Adipocyte (in vitro differentiated cells): ENCODE results near the gene MACO1.
"Not testable (repeated sequence)": the region's sequence is repeated elsewhere in the genome, so short reads cannot be mapped to it uniquely, and the experiment has no call there.

Experiments
- DNase-seq: peaks from one replicate; pipeline ENCODE4 v3.0.0-alpha.2; 2015; ENCODE audit warnings: low read depth
- H3K27me3 ChIP-seq: replicated peaks from 2 replicates; pipeline ENCODE4 v1.7.0; 2013; ENCODE audit warnings: mild to moderate bottlenecking, low read length, moderate library complexity; ENCODE audit not compliant: control insufficient read depth, insufficient read depth
- H3K36me3 ChIP-seq: 2 replicates; pipeline ENCODE4 v1.7.0; 2013; ENCODE audit warnings: low read length, mild to moderate bottlenecking, moderate library complexity; ENCODE audit not compliant: control insufficient read depth, insufficient read depth, severe bottlenecking
- H3K4me1 ChIP-seq: 2 replicates; pipeline ENCODE4 v1.7.0; 2013; ENCODE audit warnings: mild to moderate bottlenecking, low read length, moderate library complexity; ENCODE audit not compliant: control insufficient read depth, insufficient read depth
- H3K4me3 ChIP-seq: 2 replicates; pipeline ENCODE4 v1.7.0; 2013; ENCODE audit warnings: mild to moderate bottlenecking, low read length, moderate library complexity
- H3K9ac ChIP-seq: 2 replicates; pipeline ENCODE4 v1.7.0; 2013; ENCODE audit warnings: mild to moderate bottlenecking, low read length, moderate library complexity
- H3K9me3 ChIP-seq: 2 replicates; pipeline ENCODE4 v1.7.0; 2013; ENCODE audit warnings: mild to moderate bottlenecking, low read length, moderate library complexity; ENCODE audit not compliant: control insufficient read depth

MACO1 gene

DNA sequence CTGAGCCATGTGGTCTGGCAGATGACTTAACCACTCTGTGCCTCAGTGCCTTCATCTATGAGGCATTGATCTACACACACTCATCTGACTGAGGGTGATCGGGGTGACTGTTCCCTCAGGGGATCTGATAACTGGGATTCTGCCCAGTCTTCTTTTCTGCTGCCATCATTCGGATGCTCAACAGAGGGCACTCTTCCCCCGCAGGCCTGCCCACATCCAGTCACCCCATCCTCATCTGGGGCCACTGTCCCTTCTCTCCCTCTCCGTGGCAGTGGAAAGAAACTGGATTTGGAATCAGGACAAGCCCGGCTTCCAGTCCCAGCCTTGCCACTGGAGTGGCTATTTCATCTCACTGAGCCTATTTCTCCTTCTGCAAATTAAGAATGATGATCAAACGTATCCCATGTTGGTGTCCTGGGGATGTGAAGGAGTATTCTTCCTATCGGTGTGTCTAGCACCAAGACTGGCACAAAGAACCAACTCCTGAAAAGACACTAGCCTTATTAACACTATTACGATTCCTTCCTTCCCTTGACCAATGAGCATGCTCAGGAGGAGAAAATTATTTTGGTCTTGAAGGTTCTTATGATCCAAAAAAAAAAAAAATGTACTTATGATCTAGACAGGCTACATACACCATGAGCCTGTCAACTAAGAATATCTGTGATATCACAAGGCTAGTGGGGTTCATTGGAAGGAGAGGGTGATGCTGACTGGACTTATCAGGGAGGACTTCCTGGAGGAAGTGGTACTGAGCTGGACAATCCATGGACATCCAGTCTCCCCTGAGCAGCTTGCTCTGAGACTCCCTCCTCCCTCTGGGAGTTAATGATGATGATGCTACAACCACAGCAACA, 27.5 kb upstream of the MACO1 start:
- H3K9me3 ChIP-seq, H3K27me3 ChIP-seq, H3K9ac ChIP-seq, DNase-seq, H3K4me1 ChIP-seq, H3K4me3 ChIP-seq, H3K36me3 ChIP-seq: not testable (repeated sequence)

DNA sequence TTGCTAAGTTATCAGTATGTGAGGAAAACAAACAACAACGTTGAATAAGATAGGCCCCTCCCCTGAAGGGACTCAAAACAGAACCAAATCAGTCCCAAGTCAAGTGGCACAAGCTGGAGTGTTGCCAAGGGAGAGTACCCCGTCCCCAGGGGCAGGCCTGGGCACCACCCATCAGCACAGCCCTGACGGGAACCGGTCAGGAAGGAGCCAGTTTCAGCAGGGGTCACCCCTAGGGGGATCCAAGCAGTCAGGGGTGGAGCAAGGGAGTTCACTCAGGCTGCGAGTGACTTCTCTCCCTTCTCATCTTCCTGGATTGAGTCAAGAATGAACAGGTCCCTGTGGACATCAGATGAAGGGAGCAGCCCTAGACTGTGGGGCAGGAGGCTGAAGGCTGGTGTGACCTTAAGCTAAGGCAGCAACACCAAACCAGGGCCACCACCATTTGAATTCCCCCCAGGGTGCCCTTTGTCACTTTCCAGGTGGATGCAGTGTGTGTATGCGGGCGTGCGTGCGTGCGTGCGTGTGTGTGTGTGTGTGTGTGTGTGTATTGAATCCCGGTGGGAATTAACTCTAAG, 24.9 kb upstream of the MACO1 start:
- H3K9ac ChIP-seq, H3K9me3 ChIP-seq, H3K36me3 ChIP-seq, H3K4me1 ChIP-seq, H3K27me3 ChIP-seq, H3K4me3 ChIP-seq, DNase-seq: not testable (repeated sequence)

DNA sequence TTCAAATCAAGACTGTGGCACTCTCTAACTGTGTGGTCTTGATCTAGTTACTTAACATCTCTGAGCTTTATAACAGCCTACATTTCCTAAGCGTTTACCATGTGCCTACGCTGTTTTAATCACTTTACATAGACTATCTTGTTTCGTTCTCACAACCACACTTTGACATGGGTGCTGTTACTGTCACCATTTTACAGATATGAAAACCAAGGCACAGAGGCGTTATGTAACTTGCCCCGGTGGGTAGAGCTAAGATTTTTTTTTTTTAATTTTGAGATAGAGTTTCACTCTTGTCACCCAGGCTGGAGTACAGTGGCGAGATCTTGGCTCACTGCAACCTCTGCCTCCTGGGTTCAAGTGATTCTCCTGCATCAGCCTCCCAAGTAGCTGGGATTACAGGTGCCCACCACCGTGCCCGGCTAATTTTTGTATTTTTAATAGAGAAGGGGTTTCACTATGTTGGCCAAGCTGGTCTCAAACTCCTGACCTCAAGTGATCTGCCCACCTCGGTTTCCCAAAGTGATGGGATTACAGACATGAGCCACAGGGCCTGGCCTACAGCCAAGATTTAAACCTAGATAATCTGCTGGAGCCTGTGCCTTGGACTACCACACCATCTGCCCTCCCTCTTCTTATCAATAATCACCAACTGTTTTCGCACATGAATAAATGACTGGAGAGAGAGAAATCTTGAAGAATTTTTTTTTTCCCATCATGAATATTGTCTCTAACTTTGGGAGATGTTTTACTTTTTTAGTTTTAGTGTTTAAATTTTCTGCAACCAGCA, 20.9 kb upstream of the MACO1 start:
- H3K36me3 ChIP-seq, DNase-seq, H3K4me3 ChIP-seq: not testable (repeated sequence)

DNA sequence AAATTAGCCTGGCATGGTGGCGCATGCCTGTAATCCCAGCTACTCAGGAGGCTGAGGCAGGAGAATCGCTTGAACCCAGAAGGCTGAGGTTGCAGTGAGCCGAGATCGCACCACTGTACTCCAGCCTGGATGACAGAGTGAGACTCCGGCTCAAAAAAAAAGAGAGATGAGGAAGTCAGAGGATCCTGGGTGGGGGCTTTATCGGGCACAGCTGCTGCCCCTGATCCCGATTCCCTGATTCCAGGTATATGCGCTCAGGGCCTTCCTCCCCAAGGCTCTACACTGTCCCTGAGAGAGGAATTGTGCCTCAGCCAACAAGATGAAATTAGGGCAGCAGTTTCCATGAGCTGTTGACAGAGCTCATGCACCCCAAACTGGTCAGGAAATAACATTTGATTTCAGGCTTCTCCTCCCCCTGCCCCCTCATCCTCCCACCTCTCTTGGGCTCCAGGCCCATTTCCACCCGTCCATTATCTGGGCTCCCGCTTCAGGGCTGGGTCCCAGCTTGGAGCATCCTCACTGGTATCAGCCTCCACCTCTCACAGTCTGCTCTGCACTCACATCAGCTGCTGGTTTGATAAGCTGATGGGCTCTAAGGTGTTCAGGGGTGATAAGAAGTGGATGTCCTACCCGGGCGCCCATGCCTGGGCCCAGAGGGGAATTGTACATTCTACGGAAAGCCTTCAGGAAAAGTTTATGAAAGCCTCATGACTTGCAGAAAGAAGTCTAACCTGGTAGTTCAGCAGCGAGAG, 17.6 kb upstream of the MACO1 start:
- DNase-seq, H3K27me3 ChIP-seq, H3K36me3 ChIP-seq, H3K9ac ChIP-seq, H3K4me3 ChIP-seq, H3K4me1 ChIP-seq, H3K9me3 ChIP-seq: not testable (repeated sequence)

More for the DNA sequence above, 20.9 kb upstream of the MACO1 start:
- not testable (repeated sequence) for H3K27me3 ChIP-seq, H3K4me1 ChIP-seq, H3K9ac ChIP-seq, H3K9me3 ChIP-seq

DNA sequence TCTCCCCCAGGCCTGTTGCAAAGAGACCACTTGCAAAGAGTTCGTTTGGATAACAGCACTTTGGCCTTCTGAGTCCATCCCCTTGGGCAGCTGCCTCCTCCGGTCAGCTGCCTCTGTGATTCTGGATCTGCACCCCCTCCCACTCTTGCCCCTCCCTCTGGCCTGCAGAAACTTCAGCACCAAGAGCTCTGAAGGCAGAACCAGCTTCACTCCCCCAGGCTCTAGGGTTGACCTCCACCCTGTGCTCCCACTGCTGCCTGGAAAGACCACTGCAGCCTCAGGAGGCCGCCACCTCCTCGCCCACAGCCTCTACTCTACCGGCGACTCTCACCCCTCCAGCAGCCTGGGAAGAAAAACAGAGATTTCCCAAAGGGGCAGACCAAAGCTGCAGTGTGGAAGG, 16.5 kb upstream of the MACO1 start:
- H3K4me3 ChIP-seq, H3K36me3 ChIP-seq, H3K4me1 ChIP-seq, DNase-seq, H3K27me3 ChIP-seq, H3K9me3 ChIP-seq, H3K9ac ChIP-seq: not testable (repeated sequence)

DNA sequence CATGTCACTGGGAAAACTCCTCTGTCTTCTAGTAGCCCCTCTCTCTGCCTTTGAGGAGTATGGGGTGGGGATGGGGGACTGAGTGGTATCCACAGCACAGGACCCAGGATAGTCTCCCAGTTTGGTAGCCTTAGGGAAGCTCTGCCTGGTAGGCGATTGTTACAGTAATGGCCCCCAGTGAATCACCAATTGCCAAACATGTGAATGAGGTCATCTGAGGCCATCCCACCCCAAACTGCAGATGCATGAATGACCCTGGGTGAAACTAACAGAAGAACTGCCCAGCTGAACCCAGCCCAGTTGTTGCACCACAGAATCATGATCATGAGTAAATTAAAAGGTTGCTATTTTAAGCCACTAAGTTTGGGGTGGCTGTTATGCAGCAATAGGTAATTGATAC, 16.1 kb upstream of the MACO1 start:
- H3K4me3 ChIP-seq, H3K4me1 ChIP-seq, DNase-seq, H3K9me3 ChIP-seq, H3K9ac ChIP-seq, H3K36me3 ChIP-seq, H3K27me3 ChIP-seq: not testable (repeated sequence)

DNA sequence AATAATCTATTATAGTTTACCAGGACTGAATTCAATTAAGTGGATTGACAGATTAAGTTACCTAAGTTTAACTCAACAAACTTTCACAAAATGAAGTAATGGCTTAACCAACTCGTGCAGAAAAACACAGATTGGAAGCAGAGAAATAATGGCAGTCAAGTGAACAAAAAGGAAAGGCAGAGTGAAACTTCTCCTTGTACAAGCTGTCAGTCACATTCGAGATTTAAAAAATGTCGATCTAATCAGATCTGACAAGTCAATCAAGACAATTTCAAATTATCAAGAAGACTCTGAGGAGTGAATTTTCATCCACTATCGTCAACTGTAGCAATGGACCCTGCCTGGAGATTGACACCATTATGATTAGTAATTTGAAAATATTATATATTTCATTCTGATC, 13.4 kb upstream of the MACO1 start:
- not testable (repeated sequence) for H3K36me3 ChIP-seq, DNase-seq, H3K9me3 ChIP-seq, H3K9ac ChIP-seq, H3K4me3 ChIP-seq, H3K4me1 ChIP-seq, H3K27me3 ChIP-seq

DNA sequence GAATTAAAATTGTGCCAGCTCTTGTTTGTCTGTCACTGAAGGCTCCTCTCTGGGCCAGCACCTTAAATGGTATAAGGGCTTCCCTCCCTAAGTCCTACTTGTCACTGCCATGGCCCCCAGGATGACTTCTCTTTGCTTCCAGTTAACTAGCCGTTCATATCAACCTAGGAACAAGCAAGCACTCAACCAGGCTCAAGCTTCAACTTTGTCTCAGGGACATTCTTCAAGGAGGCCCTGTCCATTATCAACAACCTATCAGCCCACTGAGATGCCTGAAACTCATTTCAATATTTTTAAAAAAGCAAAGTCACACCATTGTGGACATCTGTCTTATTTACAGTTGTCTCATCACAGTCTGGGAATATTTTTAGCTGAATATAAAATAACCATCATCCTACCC, 11.4 kb upstream of the MACO1 start:
- H3K4me3 ChIP-seq, H3K27me3 ChIP-seq, H3K4me1 ChIP-seq, H3K9ac ChIP-seq, DNase-seq, H3K36me3 ChIP-seq, H3K9me3 ChIP-seq: not testable (repeated sequence)

DNA sequence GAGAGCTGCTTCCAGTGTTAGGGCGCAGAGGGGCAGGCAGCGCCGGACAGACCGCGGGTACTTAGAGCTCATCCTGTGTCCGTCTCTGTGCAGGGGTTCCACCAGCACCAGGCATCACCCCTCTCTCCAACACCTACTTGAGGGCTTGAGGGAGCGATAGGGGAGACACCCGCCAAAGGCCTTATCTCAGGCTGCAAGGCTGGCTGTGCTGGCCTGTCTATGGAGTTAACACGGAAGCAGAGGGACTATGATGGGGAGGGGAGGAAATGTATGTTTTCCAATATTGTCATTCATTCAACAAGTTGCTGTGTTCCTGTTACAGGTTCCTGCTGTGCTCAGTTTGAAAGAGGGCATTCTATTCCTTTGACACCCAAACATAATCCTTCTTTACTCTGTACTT, 10.0 kb upstream of the MACO1 start, which contains the start of gene RHCE:
Gene RHCE, minus strand, starts transcription at position 111 of the 400 bp plus-strand sequence. Its CDS starts 39 bp downstream, at position 72.
- not testable (repeated sequence) for H3K36me3 ChIP-seq, H3K9me3 ChIP-seq, DNase-seq, H3K4me1 ChIP-seq, H3K27me3 ChIP-seq, H3K9ac ChIP-seq, H3K4me3 ChIP-seq

DNA sequence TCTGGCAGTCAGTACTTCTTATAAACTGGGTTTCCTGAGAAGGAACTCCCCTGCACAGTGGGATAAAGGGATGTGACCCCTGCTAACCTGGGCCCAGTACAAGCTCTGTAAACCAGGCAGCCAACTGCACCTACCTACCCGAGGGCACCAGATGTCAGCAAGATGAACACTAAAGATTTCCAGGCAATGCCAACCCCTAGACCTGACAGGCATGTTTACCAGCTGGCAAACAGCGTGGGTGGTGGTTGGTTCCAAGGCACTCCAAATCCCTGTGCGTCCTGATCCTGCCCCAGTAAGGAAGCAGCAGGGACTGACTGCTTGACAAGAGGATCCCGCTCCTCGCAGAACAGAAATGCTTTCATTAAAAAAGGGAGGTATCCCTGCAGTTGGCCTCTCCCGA, 7.5 kb upstream of the MACO1 start:
- H3K36me3 ChIP-seq, H3K9ac ChIP-seq, H3K27me3 ChIP-seq, H3K4me3 ChIP-seq, H3K9me3 ChIP-seq, H3K4me1 ChIP-seq, DNase-seq: not testable (repeated sequence)
